Activated CD8-positive, alpha-beta T cell treated with anti-CD3 and anti-CD28 coated beads for 36 hours (primary cell): ENCODE results near the gene CIB4. TPM values are rescaled to one million over a fixed set of nuclear protein-coding genes. Genes with fewer than 3 reads are reported as not detected.

ENCODE experiments used
- ATAC-seq: fragments of 200-7000 bp; cut with Tn5 transposase; one replicate; pipeline ENCODE4 v1.10.0; 2021; ENCODE audit warnings: mild to moderate bottlenecking, moderate library complexity
- CTCF ChIA-PET: fragments of 350-600 bp; sonication (Branson Sonifier 250); formaldehyde crosslinking; loops from one replicate; lab custom pipeline; 2021; ENCODE audit warnings: antibody characterized with exemption; lab: Charles Lee
- POLR2A ChIA-PET: fragments of 350-600 bp; sonication (Branson Sonifier 250); formaldehyde crosslinking; loops from one replicate; lab custom pipeline; 2021; ENCODE audit warnings: antibody characterized with exemption; lab: Charles Lee
- DNase-seq: peaks from one replicate; pipeline ENCODE4 v3.0.0-alpha.2; 2020
- H3K27ac Mint-ChIP-seq: one replicate; pipeline ENCODE4 v1.8.0; 2021; ENCODE audit warnings: mild to moderate bottlenecking, mixed read lengths
- H3K27me3 Mint-ChIP-seq: one replicate; pipeline ENCODE4 v1.8.0; 2021; ENCODE audit warnings: mixed read lengths
- H3K36me3 Mint-ChIP-seq: one replicate; pipeline ENCODE4 v1.8.0; 2021; ENCODE audit warnings: low read depth, mixed read lengths
- H3K4me1 Mint-ChIP-seq: one replicate; pipeline ENCODE4 v1.8.0; 2021; ENCODE audit warnings: low read depth, mixed read lengths
- H3K4me3 Mint-ChIP-seq: one replicate; pipeline ENCODE4 v1.8.0; 2021; ENCODE audit warnings: mild to moderate bottlenecking, moderate library complexity, mixed read lengths
- H3K9me3 Mint-ChIP-seq: one replicate; pipeline ENCODE4 v1.8.0; 2021; ENCODE audit warnings: mixed read lengths
- CTCF ChIP-seq: fragments of 200-600 bp; IDR thresholded peaks from one replicate; pipeline ENCODE4 v1.8.0; 2022; ENCODE audit warnings: antibody characterized with exemption, mild to moderate bottlenecking
- intact Hi-C: fragments of 100-400 bp; cut with micrococcal nuclease; formaldehyde crosslinking; loops from one replicate; pipeline ENCODE4 v1.10.0; 2022
- total RNA-seq, 2 experiments: library from RNA; stranded (reverse); gene quantifications; one replicate each; pipeline ENCODE4 v1.2.3, GENCODE V29; 2021

The CIB4 gene
- total RNA-seq, 2 experiments from 2014 or later: not detected

- TF ChIP-seq CTCF: no peak
- Mint-ChIP-seq H3K9me3 (no peaks in the 10 kb centered on the region), H3K27me3 (peaks cover 50% of the 10 kb centered on the region), H3K4me1 (peaks cover 11% of the 10 kb centered on the region), H3K4me3 (no peak overlapping the region), H3K27ac (no peak overlapping the region), H3K36me3 (no peaks in the 10 kb centered on the region)
- intact Hi-C loops: no loop called here
- ChIA-PET CTCF (interaction anchor here (0.9 kb wide), 1 partner anchor 14 kb away, joined by 3 read pairs; no protein-coding TSS in a partner anchor), POLR2A (no interaction called here)
- DNase-seq (no peak), ATAC-seq (no peak)
Observed at GRCh38 chr2:26563686-26564085, 77.5 kb downstream of the CIB4 start.

- DNase-seq (no peak), ATAC-seq (peak; percentile 48)
- H3K4me1 Mint-ChIP-seq: peaks cover 11% of the 10 kb centered on the region
- POLR2A ChIA-PET: no interaction called here
- intact Hi-C loops: no loop called here
- TF ChIP-seq CTCF: no peak
- H3K27me3 Mint-ChIP-seq: peaks cover 55% of the 10 kb centered on the region
- no peak overlapping the region for H3K4me3 Mint-ChIP-seq
- no peak overlapping the region for H3K27ac Mint-ChIP-seq
- CTCF ChIA-PET: interaction anchor here (0.9 to 1.4 kb wide), 2 partner anchors 15 kb away, joined by 3 to 11 read pairs; no protein-coding TSS in a partner anchor
- no peaks in the 10 kb centered on the region for H3K9me3 Mint-ChIP-seq
- H3K36me3 Mint-ChIP-seq: no peaks in the 10 kb centered on the region
Observed at GRCh38 chr2:26562811-26563645, 78.1 kb downstream of the CIB4 start.

- DNase-seq: peak; percentile 65
- no peak overlapping the region for H3K27ac Mint-ChIP-seq
- H3K27me3 Mint-ChIP-seq: peaks cover 61% of the 10 kb centered on the region
- H3K4me1 Mint-ChIP-seq: peaks cover 11% of the 10 kb centered on the region
- ChIA-PET POLR2A (no interaction called here), CTCF (interaction anchor here (0.8 to 1.4 kb wide), 2 partner anchors 16 to 97 kb away, joined by 3 to 11 read pairs; no protein-coding TSS in a partner anchor)
- no peaks in the 10 kb centered on the region for H3K36me3 Mint-ChIP-seq
- intact Hi-C loops: no loop called here
- peak overlapping the region; percentile 33 for H3K4me3 Mint-ChIP-seq
- peak; percentile 94 for ATAC-seq
- H3K9me3 Mint-ChIP-seq: no peaks in the 10 kb centered on the region
- peak; percentile 43 for TF ChIP-seq CTCF
Observed at GRCh38 chr2:26561918-26562810, 79.0 kb downstream of the CIB4 start.

GRCh38 chr2:26561376-26561775, 79.8 kb downstream of the CIB4 start:
- H3K27ac Mint-ChIP-seq: no peak overlapping the region

More at GRCh38 chr2:26561376-26561775, 79.8 kb downstream of the CIB4 start:
- ATAC-seq (no peak), DNase-seq (no peak)
- ChIA-PET CTCF (interaction anchor here (0.8 to 1.4 kb wide), 2 partner anchors 16 to 98 kb away, joined by 3 to 11 read pairs; no protein-coding TSS in a partner anchor), POLR2A (no interaction called here)
- intact Hi-C loops: no loop called here
- H3K4me1 Mint-ChIP-seq: peaks cover 11% of the 10 kb centered on the region
- peak overlapping the region; percentile 33 for H3K4me3 Mint-ChIP-seq
- no peaks in the 10 kb centered on the region for H3K9me3 Mint-ChIP-seq
- H3K36me3 Mint-ChIP-seq: no peaks in the 10 kb centered on the region
- peaks cover 61% of the 10 kb centered on the region for H3K27me3 Mint-ChIP-seq
- TF ChIP-seq CTCF: no peak
